GM12872 (cell line): ENCODE results near the gene CFHR5.

Experiments
- CTCF ChIP-seq: IDR thresholded peaks from 3 replicates; pipeline ENCODE4 v1.5.1; 2011; ENCODE audit warnings: low read depth, mild to moderate bottlenecking, low read length, moderate library complexity; ENCODE audit not compliant: insufficient read depth

The CFHR5 gene

GRCh38 chr1:196970182-196970581 lies 7.2 kb upstream of the CFHR5 start:
- no peak for TF ChIP-seq CTCF

GRCh38 chr1:196976278-196976677 lies 1.1 kb upstream of the CFHR5 start:
- no peak for TF ChIP-seq CTCF

DNA sequence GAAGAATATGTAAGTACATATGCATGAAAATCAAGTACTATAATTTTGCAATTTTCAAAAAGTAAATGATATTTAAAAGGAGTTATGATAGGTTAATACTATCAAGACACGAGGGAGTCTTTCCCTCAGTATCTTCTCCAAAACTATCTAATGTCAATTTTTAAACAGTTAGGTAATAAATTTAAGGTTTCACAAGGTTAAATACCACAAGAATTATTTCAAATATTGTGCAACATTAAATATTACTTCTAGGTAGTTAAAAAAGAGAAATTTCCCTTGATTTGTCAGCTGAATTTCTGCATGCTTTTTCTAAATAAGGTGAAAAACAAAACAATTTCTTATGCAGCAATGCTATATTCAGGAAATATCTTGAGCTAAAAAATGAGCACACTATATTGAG lies 3.5 kb downstream of the CFHR5 start:
- TF ChIP-seq CTCF, result no peak

GRCh38 chr1:196993916-196994315 lies 16.6 kb downstream of the CFHR5 start:
- no peak for TF ChIP-seq CTCF

DNA sequence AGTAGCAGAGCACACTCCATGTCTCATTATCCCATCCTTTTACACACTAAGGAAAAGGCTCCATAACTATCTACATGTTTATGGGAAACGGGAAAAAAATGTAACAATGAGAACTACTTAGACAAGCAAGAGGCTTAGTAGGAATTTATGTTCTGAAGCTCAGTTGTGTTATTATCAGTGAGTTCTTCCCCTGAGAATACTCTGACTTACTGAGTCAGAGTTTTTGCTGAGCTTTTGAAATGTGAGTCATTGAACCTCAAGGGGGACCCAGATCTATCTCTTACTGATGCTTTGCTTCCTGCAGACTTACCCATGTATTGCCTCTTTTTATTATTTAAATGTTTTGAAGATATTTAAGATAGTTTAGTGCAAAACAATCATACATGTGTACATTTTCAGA lies 20.1 kb downstream of the CFHR5 start:
- TF ChIP-seq CTCF, result no peak

DNA sequence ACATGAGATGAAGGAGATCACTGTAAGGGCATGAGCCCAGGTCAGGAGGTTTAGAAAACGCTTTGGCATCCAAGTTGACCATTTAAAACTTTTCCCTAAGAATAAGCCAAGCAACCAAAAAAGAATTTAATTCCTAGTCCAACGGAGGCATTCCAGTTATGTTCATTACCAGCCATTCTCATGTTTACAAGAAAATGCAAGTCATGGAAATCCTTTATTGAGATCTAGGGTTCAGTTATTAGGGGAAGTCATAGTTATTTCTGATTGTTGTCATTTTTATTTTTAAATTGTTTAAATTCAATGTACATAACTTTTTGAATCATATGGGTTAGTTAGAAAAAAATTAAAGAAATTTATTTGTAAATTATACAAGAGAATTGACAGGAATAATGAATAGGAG lies 24.5 kb downstream of the CFHR5 start:
- TF ChIP-seq CTCF, result no peak

- TF ChIP-seq CTCF, result no peak
Observed at GRCh38 chr1:197003132-197003531, 25.8 kb downstream of the CFHR5 start.

- TF ChIP-seq CTCF, result no peak
Observed at GRCh38 chr1:197008861-197009260, 31.5 kb downstream of the CFHR5 start.
